ENCODE results near the gene SUSD1.
"Not testable (repeated sequence)": the region's sequence is repeated elsewhere in the genome, so short reads cannot be mapped to it uniquely, and the experiment has no call there.

The SUSD1 gene

GRCh38 chr9:112074250-112075008 lies 100.7 kb downstream of the SUSD1 start:
- FAIRE-seq (peak; percentile 88), DNase-seq (ENCODE audit: extremely low spot score, insufficient read length, low read depth) (no peak)

- FAIRE-seq; DNase-seq (ENCODE audit: extremely low spot score, insufficient read length, low read depth): not testable (repeated sequence)
Observed at GRCh38 chr9:112073639-112074173, 101.4 kb downstream of the SUSD1 start.

GRCh38 chr9:112072721-112073638 lies 102.1 kb downstream of the SUSD1 start:
- peak; percentile 36 for FAIRE-seq
- DNase-seq (ENCODE audit: extremely low spot score, insufficient read length, low read depth): no peak

- no peak for DNase-seq (ENCODE audit: extremely low spot score, insufficient read length, low read depth)
Observed at GRCh38 chr9:112069318-112070169, 105.6 kb downstream of the SUSD1 start.

GRCh38 chr9:112065806-112066606 lies 109.1 kb downstream of the SUSD1 start:
- no peak for DNase-seq (ENCODE audit: extremely low spot score, insufficient read length, low read depth)
- no peak for FAIRE-seq

More at GRCh38 chr9:112069318-112070169, 105.6 kb downstream of the SUSD1 start:
- peak; percentile 72 for FAIRE-seq

DNA sequence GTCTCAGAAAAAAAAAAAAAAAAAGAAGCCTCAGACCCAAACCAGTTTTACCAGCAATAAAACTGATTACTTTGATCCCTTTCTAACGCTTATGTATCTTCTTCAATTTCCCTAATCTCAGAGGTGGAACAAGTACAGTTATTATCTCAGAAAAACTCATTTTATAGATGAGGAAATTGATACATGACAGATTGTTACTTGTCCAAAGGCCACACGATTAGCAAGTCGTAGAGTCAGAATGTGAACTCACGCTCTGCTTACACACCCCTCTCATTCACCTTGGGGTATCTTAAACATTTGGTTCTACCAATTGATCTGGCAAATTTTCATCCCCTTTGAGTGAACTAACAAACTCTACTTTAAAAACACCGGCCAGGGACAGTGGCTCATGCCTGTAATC lies 110.2 kb downstream of the SUSD1 start:
- FAIRE-seq (no peak), DNase-seq (ENCODE audit: extremely low spot score, insufficient read length, low read depth) (no peak)

GRCh38 chr9:112063586-112063985 lies 111.5 kb downstream of the SUSD1 start:
- DNase-seq (ENCODE audit: extremely low spot score, insufficient read length, low read depth) (no peak), FAIRE-seq (no peak)

- DNase-seq (ENCODE audit: extremely low spot score, insufficient read length, low read depth): no peak
Observed at GRCh38 chr9:112063151-112063550, 111.9 kb downstream of the SUSD1 start.

DNA sequence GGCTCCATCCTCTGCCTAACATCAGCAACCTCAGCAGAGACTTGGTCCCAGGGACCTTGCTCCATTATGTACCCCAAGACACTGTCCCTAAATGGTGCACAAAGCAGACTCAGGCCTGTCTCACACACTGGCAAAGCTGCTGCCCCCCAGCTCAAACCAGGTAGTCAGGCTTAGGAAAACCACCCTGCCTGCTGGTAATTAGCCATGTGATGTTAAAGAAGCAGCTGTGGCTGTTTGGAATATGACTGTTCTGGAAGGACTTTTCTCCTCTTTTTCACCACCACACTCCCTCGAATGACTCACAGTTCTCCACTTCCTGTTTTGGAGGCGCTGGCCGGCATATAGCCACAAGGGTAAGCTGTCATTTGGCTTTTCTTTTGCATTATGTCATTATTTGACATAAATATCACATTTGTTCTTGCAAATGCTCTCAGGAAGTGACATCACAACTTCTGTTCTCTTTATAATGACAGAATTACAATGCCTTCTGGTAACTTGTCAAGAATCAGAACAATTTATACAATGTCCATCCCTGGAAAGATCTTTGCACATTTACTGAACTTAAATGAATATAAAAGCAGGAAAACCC lies 113.9 kb downstream of the SUSD1 start:
- FAIRE-seq: peak; percentile 52
- DNase-seq (ENCODE audit: extremely low spot score, insufficient read length, low read depth): no peak

More at GRCh38 chr9:112063151-112063550, 111.9 kb downstream of the SUSD1 start:
- no peak for FAIRE-seq

DNA sequence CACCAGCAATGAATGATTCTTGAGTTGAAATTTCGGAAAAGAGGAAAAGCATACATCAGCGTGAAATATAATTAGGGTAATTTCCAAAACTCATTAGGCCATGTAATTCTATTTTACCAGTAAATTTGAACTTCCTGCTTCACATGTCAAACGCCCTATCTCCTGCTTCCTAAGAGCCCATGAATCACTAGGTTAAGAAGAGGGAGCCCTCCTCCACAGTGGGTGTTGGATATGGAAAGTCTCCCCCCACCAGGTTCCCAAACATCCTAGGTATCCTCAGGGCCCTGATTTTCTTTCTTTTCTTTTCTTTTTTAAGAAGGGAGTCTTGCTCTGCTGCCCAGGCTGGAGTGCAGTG lies 115.2 kb downstream of the SUSD1 start:
- FAIRE-seq: no peak
- DNase-seq (ENCODE audit: extremely low spot score, insufficient read length, low read depth): no peak

- no peak for DNase-seq (ENCODE audit: extremely low spot score, insufficient read length, low read depth)
Observed at GRCh38 chr9:112059145-112059965, 115.7 kb downstream of the SUSD1 start.

DNA sequence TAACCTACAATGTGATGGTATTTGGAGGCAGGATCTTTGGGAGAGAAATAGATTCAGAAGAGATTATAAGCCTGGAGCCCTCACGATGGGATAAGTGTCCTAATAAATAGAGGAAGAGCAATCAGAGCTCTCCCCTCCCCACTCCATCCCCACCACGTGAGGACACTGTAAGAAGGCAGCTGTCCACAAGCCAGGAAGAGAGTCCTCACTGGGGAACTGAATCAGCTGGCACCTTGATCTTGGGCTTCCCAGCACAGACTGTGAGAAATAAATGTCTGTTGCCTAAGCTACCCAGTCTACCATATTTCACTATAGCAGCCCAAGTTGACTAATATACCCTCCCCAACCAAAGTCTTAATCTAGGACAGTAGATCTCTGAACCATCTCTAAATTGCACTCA lies 118.1 kb downstream of the SUSD1 start:
- FAIRE-seq (no peak), DNase-seq (ENCODE audit: extremely low spot score, insufficient read length, low read depth) (no peak)

More at GRCh38 chr9:112059145-112059965, 115.7 kb downstream of the SUSD1 start:
- FAIRE-seq: no peak

DNA sequence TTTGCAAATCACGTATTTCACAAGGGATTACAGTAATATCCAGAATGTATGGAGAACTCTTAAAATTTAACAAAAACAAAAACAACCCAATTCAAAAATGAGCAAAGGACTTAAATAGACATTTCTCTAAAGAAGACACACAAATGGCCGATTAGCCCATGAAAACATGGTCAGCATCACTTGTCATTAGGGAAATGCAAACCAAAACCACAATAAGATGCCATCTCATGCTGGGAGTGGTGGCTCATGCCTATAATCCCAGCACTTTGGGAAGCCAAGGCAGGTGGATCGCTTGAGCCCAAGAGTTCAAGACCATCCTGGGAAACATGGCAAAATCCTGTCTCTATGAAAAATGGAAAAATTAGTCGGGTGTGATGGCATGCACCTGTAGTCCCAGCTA lies 120.2 kb downstream of the SUSD1 start:
- FAIRE-seq (no peak), DNase-seq (ENCODE audit: extremely low spot score, insufficient read length, low read depth) (no peak)

- FAIRE-seq (no peak), DNase-seq (ENCODE audit: extremely low spot score, insufficient read length, low read depth) (no peak)
Observed at GRCh38 chr9:112051812-112052211, 123.3 kb downstream of the SUSD1 start.

DNA sequence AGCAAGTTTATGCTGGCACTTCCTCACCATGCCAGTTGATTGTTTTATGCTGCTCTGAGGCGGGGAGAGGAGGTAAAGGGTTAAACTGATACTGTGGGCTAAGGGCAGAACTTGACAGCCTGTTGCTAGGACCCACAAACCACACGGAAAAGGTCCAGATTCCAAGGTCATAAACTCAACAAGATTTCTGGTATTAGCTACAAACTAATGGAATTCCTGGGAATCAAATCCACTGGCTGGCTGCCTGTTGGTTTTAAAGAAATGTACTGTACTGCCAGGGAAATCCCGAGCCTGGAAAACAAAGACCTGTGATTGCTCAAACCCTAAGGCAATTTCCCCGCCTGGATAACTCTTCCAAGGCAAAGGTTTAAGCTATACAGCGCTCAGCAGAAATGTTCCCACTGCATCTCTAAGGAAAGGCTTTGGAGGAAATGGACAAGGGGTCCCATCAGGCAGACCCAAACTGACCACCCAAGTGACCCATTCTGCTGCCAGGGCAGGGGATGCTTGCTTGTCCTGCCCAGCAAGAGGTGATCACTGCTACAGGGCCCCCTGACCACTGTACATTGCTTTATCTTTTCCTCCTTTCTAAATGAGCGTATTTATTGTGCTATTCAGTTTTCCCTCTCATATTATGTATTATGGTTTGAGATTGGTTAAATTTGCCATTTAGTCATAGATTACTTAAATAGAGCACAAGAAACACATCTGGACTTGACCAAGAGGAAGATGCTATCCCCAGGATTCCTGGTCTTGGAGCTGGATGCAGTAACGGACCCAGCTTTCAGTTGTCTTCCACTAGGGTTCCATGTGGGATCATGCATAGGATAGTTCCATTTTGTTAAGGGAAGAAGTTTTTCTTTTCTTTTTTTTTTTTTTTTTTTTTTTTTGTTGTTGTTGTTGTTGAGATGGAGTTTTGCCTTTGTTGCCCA lies 124.3 kb downstream of the SUSD1 start:
- FAIRE-seq: no peak
- no peak for DNase-seq (ENCODE audit: extremely low spot score, insufficient read length, low read depth)

DNA sequence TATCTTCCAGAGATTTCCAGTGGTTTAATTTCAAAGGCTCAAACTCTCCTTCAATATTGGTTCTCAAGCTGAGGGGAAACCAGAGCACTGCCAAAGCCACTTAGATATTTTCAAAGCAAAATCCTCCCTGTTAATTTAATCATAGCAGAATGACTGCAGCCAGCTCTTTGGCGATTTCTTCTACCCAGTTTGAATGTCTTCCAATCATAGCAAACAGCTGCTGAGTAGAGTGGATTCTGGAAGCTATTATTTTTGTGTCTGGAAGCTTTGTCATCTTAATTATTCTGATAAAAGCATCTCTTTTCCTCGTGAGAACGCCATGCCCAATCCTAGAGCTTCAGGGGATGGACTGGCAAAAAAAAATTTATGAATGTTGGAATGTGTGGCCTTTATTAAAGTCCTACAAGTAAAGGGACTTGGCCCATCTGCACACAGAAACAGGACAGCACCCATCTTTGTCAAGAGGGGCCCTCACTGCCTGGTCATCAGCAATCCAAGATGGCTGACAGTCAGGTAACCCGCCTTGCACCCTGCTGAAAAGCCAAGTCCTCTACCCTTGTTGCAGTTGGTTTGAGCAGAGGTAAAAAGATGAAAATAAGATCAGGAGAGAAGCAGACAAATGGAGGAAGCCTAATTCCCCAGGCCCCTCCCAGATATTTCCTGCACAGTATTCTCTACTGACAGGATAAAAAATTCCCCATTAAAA lies 125.1 kb downstream of the SUSD1 start:
- FAIRE-seq (no peak), DNase-seq (ENCODE audit: extremely low spot score, insufficient read length, low read depth) (no peak)
